Activated naive CD4-positive, alpha-beta T cell (primary cell): ENCODE results near the gene EBF4.
"Not testable (repeated sequence)": the region's sequence is repeated elsewhere in the genome, so short reads cannot be mapped to it uniquely, and the experiment has no call there.

ENCODE experiments used
- DNase-seq, 4 experiments: peaks; one replicate each; lab custom pipeline; 2025; lab: John Stamatoyannopoulos, UW

The EBF4 gene

GRCh38 chr20:2796011-2796660 is 103.6 kb downstream of the EBF4 start:
- no peak for DNase-seq

DNA sequence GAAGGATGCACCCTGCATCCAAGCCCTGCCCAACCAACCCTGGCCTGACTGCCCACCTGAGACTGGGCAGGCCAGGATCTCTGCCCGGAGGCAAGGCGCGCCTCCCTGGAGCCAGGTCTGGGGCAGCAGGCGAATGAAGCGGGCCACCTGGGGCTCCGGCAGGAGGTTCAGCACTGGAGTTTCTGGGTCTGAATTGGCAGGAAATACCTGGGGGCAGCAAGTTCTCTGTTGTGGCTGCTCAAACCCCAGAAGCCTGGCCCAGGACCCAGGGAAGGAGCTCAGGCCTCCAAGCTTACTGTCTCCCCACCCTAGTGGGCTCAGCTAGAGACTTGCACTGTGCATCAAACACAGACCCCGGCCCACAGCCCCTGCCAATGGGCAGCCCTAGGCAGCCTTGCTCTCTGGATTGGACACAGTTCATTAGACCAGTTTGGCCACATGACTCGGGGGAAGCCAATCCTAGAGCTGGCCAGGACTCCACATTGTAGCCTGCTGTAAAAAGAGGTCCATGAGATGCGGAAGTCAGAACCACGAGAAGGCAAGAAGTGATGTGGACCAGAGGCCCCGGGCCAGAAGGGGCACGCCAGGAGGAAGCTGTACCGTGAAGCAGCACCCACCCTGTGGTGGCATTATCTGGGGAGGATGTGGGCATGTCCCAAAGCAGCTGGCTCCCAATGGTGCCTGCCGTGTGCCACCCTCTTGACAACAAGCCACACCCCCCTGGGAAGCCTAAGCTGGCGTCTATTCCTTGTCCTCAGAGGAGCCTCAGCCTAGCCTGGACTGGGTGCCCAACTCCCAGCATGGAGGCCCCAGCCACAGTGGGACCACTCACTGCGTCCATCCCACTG is 104.8 kb downstream of the EBF4 start:
- no peak for DNase-seq

- DNase-seq = no peak
These were observed 105.7 kb downstream of the EBF4 start for GRCh38 chr20:2798095-2798805.

GRCh38 chr20:2798814-2799213 is 106.2 kb downstream of the EBF4 start:
- DNase-seq = no peak

- no peak for DNase-seq
These were observed 106.7 kb downstream of the EBF4 start for GRCh38 chr20:2799271-2799670.

DNA sequence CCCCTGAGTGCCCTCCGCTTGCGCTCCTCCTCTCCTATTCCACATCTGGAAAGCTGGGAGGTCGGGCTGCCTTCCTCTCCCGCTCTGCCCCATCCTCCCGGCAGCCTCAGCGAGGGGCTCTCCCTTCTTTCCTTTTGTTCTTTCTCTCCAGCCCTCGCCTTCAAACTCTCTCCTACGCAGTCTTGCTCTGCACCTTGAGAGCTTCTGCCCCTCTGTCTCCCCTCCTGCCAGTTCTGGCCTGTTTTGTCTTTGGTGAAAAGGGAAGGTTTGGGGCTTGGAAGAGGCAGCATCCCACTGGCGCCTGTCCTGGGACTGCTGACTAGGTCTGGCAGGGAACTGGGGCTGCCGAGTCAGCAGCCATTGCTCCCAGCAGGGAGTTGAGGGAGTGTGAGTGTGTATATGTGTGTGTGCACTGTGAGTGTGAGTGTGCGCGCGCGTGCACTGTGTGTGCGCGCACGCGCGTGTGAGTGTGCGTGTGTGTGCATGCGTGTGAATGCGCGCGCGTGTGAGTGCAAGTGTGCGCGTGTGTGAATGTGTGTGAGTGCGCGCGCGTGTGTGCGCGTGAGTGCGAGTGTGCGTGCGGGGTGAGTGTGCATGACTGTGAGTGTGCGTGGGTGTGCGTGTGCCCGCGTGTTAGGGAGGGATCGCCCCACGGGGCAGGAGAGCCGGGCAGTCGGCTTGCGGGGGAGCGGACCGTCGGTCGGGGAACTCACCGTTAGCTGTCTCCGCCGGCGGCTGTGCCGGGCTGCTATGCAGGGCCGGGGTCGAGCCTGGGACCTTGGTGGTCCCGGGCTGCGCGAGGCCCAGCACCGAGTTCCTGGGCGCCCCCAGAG is 107.3 kb downstream of the EBF4 start:
- no peak for DNase-seq

DNA sequence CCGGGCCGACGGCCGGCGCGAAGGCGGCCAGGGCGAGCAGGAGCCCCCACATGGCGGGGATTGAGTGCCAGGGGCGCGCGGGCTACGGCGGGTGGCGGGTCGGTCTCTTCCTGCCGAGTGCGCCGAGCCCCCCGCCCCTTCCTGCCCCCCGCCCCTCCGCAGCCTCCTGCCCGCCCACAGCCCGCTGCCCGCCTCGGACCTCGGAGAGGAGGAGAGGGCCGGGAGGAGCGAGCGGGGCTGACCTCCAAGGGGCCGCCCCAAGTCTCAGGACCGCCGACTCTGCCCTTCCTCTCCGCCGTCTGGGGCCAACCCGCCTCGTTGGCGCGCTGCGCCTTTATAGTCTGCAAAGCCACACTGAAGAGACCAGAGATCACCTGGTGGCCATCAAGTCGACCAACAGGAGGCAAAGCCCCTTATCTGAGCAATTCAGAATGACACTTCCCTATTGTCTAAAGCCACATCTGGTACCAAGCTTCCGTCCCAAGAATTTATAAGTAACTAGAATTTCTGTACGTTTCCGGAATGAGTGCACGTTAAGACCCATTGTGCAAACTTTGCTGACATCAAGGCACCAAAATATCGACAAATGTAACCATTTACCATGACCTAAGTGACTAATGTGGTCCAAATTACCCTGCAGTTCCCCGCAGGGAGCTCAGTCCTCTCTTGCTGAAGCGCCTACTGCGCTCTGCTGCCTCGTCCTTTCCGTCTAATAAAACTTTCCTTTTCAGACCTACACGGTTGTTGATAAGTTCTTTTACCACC is 108.1 kb downstream of the EBF4 start, which contains the start of gene CPXM1:
Gene CPXM1 (minus strand): TSS at position 107 of the 765 bp plus-strand sequence. CDS start 55 bp downstream, at position 52.
- no peak for DNase-seq

DNA sequence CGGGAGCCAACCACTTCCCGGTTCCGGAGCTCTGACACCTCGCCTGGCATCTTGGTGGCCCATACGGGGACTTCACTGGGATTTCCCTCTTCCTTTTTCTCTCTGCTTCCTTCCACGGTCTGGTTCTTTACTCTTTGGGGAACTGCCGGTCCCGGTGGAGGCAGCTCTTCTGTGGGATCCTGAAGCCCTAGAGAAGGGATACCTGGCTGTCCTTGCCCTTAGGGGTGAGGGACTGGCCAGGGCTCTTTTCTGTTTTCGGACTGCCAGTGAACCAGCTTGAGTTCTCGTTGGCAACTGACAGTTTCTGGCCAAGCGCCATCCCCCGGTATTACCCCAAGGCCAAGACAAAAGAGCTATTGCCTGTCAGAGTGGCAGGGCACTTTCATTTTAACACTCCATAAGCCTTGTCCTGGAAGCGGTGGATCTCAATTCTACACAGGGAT is 108.7 kb downstream of the EBF4 start:
- DNase-seq = no peak

GRCh38 chr20:2804041-2804828 is 111.7 kb downstream of the EBF4 start:
- no peak for DNase-seq

- DNase-seq = no peak
These were observed 112.5 kb downstream of the EBF4 start for GRCh38 chr20:2804852-2805688.

- no peak for DNase-seq
These were observed 113.2 kb downstream of the EBF4 start for GRCh38 chr20:2805689-2806350.

DNA sequence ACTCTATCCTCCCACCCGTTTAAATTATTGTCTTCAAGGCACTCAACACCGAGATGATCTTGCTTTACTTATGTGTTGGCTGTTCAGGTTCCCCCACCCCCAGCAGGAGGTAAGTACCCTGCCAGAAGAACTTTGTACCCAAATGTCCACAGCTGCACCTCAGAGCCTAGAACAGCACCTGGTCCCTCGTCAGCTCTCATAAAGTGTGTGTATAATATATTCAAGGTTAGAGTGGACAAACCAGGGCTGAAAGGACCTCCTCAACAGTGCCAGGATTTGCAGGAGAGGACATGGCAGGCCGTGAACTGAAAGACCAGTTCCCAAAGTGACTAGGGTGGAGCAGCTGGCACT is 113.7 kb downstream of the EBF4 start:
- no peak for DNase-seq

GRCh38 chr20:2807019-2807418 is 114.4 kb downstream of the EBF4 start:
- DNase-seq = no peak

DNA sequence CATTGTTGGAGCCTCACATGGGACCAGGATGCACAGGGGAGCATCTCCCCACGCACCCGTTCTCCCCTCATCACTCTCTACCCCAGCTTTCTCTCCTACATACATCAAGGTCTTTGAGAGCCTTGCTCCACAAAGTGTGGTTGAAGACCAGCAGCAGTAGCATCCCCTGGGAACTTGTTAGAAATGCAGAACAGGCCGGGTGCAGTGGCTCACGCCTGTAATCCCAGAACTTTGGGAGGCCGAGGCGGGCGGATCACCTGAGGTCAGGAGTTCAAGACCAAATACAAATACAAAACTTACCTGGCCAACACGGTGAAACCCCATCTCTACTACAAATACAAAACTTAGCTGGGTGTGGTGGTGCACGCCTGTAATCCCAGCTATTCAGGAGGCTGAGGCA is 115.3 kb downstream of the EBF4 start:
- DNase-seq = not testable (repeated sequence)

DNA sequence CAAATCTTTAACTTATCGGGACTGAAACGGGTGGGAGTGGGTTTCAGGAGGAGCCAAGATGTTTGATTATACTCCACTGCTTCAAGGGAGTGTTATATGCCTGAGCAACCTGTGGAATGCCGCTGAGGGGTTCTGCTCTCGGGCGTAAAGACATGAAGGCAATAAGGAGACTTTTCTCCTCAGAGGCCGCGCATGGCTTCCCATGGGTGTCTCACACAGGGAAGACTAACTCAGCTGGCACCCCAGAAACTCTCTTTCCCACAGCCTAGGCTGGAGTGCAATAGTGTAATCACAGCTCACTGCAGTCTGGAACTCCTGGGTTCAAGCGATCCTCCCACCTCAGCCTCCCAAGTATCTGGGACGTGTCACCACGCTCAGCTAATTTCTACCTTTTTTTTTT is 117.1 kb downstream of the EBF4 start:
- no peak for DNase-seq
